OCI-LY3 (cell line): Measurements from ENCODE around the gene HIVEP2.

ENCODE experiments used
- EZH2phosphoT487 ChIP-seq: fragments of 200-600 bp; shearing (Covaris generic); IDR thresholded peaks from 2 replicates; pipeline ENCODE4 v1.6.1; 2018; ENCODE audit warnings: antibody characterized with exemption, mixed run types, low read depth
- TF ChIP-seq, protein P1 (sequence below): fragments of 200-600, 300-600 bp; sonication (generic); IDR thresholded peaks from 2 replicates; pipeline ENCODE4 v1.5.1; 2014; ENCODE audit warnings: antibody characterized with exemption, low read length, low read depth

DNA sequence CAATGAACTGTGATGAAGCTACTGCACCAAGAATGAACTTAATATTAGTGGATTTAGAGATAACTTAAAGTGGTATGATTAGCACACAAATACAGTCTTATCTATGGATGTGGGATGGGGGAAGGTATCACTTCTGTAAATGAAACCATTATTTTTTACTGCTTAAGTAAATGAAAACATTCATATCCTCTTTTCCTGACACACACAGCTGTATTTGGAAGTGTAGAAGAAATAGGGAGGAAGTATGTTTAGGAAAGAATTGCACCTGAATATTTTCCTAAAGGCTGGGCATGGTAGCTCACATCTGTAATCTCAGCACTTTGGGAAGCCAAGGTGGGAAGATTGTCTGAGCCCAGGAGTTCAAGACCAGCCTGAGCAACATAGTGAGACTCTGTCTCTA lies 96.8 kb downstream of the HIVEP2 start:
- TF ChIP-seq, protein P1, sequence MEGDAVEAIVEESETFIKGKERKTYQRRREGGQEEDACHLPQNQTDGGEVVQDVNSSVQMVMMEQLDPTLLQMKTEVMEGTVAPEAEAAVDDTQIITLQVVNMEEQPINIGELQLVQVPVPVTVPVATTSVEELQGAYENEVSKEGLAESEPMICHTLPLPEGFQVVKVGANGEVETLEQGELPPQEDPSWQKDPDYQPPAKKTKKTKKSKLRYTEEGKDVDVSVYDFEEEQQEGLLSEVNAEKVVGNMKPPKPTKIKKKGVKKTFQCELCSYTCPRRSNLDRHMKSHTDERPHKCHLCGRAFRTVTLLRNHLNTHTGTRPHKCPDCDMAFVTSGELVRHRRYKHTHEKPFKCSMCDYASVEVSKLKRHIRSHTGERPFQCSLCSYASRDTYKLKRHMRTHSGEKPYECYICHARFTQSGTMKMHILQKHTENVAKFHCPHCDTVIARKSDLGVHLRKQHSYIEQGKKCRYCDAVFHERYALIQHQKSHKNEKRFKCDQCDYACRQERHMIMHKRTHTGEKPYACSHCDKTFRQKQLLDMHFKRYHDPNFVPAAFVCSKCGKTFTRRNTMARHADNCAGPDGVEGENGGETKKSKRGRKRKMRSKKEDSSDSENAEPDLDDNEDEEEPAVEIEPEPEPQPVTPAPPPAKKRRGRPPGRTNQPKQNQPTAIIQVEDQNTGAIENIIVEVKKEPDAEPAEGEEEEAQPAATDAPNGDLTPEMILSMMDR: no peak
- no peak for TF ChIP-seq EZH2phosphoT487
